ENCODE data around the gene KHDC1.

DNA sequence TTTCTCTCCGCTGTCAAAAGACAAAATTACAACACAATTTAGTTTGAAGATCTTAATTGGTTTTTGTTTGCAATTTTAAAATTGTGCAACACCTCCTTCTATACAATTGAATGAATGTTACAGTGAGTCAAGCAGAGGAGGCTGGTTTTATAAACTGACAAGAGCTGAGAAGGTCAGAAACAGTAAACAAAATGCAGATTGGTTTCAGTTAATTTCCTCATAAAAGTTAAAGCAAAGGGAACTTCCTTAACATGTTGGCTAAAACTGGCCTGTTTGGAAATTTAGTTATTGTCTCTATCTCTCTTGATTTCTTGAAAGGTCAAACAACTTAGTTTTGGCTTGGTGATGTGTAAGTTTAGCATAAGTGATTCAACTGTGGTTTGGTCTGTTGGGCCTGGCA is 59.9 kb downstream of the KHDC1 start:
- TF ChIP-seq, protein P1, sequence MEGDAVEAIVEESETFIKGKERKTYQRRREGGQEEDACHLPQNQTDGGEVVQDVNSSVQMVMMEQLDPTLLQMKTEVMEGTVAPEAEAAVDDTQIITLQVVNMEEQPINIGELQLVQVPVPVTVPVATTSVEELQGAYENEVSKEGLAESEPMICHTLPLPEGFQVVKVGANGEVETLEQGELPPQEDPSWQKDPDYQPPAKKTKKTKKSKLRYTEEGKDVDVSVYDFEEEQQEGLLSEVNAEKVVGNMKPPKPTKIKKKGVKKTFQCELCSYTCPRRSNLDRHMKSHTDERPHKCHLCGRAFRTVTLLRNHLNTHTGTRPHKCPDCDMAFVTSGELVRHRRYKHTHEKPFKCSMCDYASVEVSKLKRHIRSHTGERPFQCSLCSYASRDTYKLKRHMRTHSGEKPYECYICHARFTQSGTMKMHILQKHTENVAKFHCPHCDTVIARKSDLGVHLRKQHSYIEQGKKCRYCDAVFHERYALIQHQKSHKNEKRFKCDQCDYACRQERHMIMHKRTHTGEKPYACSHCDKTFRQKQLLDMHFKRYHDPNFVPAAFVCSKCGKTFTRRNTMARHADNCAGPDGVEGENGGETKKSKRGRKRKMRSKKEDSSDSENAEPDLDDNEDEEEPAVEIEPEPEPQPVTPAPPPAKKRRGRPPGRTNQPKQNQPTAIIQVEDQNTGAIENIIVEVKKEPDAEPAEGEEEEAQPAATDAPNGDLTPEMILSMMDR (IDR thresholded peaks at IDR 0.05): no peak
- no peak for TF ChIP-seq POLR2A (IDR thresholded peaks at IDR 0.05)
